ENCODE data around the gene MCF2L.

The MCF2L gene

DNA sequence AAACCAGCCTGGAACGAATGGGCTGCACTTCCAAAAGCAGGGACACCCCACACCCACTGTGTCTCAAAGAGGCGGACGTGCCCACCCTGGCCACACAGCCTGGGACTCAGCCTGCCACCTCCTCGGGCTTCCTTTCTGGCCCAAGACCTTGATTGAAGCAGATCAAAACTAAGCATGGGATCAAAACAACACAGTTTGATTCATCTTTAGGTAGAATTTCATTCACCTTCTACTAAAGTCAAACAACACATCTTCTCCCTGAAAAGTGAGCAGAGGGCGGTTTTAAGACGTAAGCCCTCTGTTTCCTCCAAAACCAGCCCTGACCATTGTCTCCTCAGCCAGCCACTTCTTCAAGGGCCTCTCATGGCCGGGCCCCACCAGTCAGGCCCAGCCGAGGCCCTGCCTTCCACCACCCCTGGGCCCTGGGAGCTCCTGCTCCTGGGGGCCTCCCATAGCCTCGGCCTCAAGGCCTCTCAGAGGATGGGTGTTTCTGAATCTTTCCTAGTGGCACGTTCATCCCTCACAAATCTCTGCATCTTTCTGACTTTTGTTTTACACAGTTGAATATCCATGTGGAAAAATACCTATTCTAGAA is 147.3 kb downstream of the MCF2L start:
- Histone ChIP-seq H3K4me3 (ENCODE audit: low read depth, low read length) (no peak overlapping the region), H3K27me3 (ENCODE audit: control insufficient read depth, insufficient read depth, low read length) (no peaks in the 10 kb centered on the region), H3K9me3 (ENCODE audit: control insufficient read depth, low read length) (no peaks in the 10 kb centered on the region), H3K79me2 (no peaks in the 10 kb centered on the region), H2AFZ (no peak overlapping the region), H3K4me2 (ENCODE audit: low read length) (no peak overlapping the region), H3K4me1 (no peaks in the 10 kb centered on the region), H3K27ac (no peak overlapping the region), H3K36me3 (ENCODE audit: control insufficient read depth, insufficient read depth, low read length) (no peaks in the 10 kb centered on the region), H3K9ac (no peak overlapping the region)
- TF ChIP-seq, protein P1, sequence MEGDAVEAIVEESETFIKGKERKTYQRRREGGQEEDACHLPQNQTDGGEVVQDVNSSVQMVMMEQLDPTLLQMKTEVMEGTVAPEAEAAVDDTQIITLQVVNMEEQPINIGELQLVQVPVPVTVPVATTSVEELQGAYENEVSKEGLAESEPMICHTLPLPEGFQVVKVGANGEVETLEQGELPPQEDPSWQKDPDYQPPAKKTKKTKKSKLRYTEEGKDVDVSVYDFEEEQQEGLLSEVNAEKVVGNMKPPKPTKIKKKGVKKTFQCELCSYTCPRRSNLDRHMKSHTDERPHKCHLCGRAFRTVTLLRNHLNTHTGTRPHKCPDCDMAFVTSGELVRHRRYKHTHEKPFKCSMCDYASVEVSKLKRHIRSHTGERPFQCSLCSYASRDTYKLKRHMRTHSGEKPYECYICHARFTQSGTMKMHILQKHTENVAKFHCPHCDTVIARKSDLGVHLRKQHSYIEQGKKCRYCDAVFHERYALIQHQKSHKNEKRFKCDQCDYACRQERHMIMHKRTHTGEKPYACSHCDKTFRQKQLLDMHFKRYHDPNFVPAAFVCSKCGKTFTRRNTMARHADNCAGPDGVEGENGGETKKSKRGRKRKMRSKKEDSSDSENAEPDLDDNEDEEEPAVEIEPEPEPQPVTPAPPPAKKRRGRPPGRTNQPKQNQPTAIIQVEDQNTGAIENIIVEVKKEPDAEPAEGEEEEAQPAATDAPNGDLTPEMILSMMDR (IDR thresholded peaks at IDR 0.05): no peak

DNA sequence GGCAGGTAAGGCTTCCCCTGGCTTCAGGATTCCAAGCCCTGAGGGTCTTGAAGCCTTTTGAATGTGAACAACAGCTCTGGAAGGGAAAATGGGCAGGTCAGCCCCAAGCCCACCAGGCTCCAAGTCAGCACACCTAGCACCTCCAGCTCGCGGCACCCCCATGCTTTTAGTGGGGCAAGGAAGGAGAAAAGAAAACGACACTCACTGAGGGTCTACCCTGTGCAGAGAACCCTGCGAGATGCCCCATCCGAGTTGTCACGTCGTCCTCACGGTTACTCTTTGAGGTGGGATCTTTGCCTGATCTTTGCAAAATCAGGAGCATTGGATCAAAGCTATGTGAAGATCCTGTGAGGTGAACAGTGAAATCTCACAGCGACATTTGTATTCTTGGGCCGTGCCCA is 147.9 kb downstream of the MCF2L start:
- no peak overlapping the region for H3K4me3 ChIP-seq (ENCODE audit: low read depth, low read length)
- H3K79me2 ChIP-seq: no peaks in the 10 kb centered on the region
- TF ChIP-seq, protein P1 (IDR thresholded peaks at IDR 0.05): no peak
- no peak overlapping the region for H3K4me2 ChIP-seq (ENCODE audit: low read length)
- H3K4me1 ChIP-seq: no peaks in the 10 kb centered on the region
- no peak overlapping the region for H2AFZ ChIP-seq
- H3K9ac ChIP-seq: no peak overlapping the region
- H3K36me3 ChIP-seq (ENCODE audit: control insufficient read depth, insufficient read depth, low read length): no peaks in the 10 kb centered on the region
- no peaks in the 10 kb centered on the region for H3K9me3 ChIP-seq (ENCODE audit: control insufficient read depth, low read length)
- H3K27ac ChIP-seq: no peak overlapping the region
- no peaks in the 10 kb centered on the region for H3K27me3 ChIP-seq (ENCODE audit: control insufficient read depth, insufficient read depth, low read length)

DNA sequence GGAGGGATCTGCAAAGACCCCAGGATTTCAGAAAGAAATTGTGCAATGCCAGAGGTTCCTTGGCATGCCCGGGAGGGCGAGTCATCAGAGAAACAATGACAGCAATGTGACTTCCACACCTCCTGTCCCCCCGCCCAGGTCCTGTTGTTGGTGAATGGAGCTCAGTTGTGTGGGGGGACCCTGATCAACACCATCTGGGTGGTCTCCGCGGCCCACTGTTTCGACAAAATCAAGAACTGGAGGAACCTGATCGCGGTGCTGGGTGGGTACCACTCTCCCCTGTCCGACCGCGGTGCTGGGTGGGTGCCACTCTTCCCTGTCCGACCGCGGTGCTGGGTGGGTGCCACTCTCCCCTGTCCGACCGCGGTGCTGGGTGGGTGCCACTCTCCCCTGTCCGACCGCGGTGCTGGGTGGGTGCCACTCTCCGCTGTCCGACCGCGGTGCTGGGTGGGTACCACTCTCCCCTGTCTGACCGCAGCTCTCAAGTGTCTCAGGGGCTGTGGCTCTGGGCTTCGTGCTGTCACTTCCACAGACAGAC is 148.4 kb downstream of the MCF2L start:
- Histone ChIP-seq H3K27me3 (ENCODE audit: control insufficient read depth, insufficient read depth, low read length) (no peaks in the 10 kb centered on the region), H3K27ac (no peak overlapping the region), H3K4me2 (ENCODE audit: low read length) (no peak overlapping the region), H3K36me3 (ENCODE audit: control insufficient read depth, insufficient read depth, low read length) (no peaks in the 10 kb centered on the region), H2AFZ (no peak overlapping the region), H3K79me2 (no peaks in the 10 kb centered on the region), H3K9ac (no peak overlapping the region), H3K4me1 (no peaks in the 10 kb centered on the region), H3K9me3 (ENCODE audit: control insufficient read depth, low read length) (no peaks in the 10 kb centered on the region), H3K4me3 (ENCODE audit: low read depth, low read length) (no peak overlapping the region)
- TF ChIP-seq, protein P1 (IDR thresholded peaks at IDR 0.05): no peak

DNA sequence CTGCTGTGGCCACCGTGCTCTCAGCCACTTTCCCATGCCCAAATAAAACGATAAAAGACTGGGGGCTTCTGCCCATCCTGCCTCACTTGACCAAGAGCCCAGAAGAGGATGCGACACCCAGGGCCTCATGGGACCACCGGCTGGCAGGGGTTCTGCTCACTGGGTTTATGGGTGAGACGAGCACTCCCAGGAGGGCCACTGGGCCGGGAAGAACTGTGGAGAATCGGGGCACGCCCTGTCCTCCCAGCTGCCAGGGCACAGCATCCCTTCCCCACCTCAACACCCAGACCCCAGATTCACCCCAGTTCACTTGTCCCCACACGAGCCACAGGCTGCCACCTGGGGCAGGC is 148.9 kb downstream of the MCF2L start:
- H3K27me3 ChIP-seq (ENCODE audit: control insufficient read depth, insufficient read depth, low read length): no peaks in the 10 kb centered on the region
- no peak overlapping the region for H3K27ac ChIP-seq
- H3K4me2 ChIP-seq (ENCODE audit: low read length): no peak overlapping the region
- H3K79me2 ChIP-seq: no peaks in the 10 kb centered on the region
- H3K36me3 ChIP-seq (ENCODE audit: control insufficient read depth, insufficient read depth, low read length): no peaks in the 10 kb centered on the region
- no peak overlapping the region for H2AFZ ChIP-seq
- TF ChIP-seq, protein P1 (IDR thresholded peaks at IDR 0.05): no peak
- no peaks in the 10 kb centered on the region for H3K4me1 ChIP-seq
- no peaks in the 10 kb centered on the region for H3K9me3 ChIP-seq (ENCODE audit: control insufficient read depth, low read length)
- H3K9ac ChIP-seq: no peak overlapping the region
- H3K4me3 ChIP-seq (ENCODE audit: low read depth, low read length): no peak overlapping the region

Data from parathyroid adenoma (tissue), 2 donors.